ENCODE data around the gene CTSK. TPM values are rescaled to one million over a fixed set of nuclear protein-coding genes. Genes with fewer than 3 reads are reported as not detected.
"Not testable (repeated sequence)": the region's sequence is repeated elsewhere in the genome, so short reads cannot be mapped to it uniquely, and the experiment has no call there.

The CTSK gene
- total RNA-seq, 4 donors from 2014 or later: 42.0 to 87.9 (median 45.5) TPM

GRCh38 chr1:150805899-150806298 is 2.2 kb downstream of the CTSK start:
- Histone ChIP-seq H3K36me3 (peaks cover 0 to 47% (median 0%) of the 10 kb centered on the region in 3 donors), H3K4me1 (peaks cover 0 to 33% (median 0%) of the 10 kb centered on the region in 4 donors), H3K4me3 (no peak overlapping the region), H3K27ac (no peak overlapping the region), H3K27me3 (no peaks in the 10 kb centered on the region), H3K9me3 (no peaks in the 10 kb centered on the region)
- 87 to 88% methylated on average over 4 of the region's 4 CpGs for WGBS, 2 donors
- TF ChIP-seq CTCF (IDR thresholded peaks at IDR 0.05) (no peak), EP300 (IDR thresholded peaks at IDR 0.05) (no peak), POLR2A (IDR thresholded peaks at IDR 0.05) (no peak)
- no peak for DNase-seq (ENCODE audit: low spot score in 2 of 2)

- Histone ChIP-seq H3K36me3 (peaks cover 0 to 39% (median 0%) of the 10 kb centered on the region in 3 donors), H3K4me3 (no peak overlapping the region), H3K27me3 (no peaks in the 10 kb centered on the region), H3K9me3 (no peaks in the 10 kb centered on the region), H3K27ac (no peak overlapping the region), H3K4me1 (peaks cover 0 to 34% (median 0%) of the 10 kb centered on the region in 4 donors)
- WGBS, 2 donors: 75 to 77% methylated on average over 3 of the region's 3 CpGs
- no peak for DNase-seq (ENCODE audit: low spot score in 2 of 2)
- TF ChIP-seq EP300 (IDR thresholded peaks at IDR 0.05) (no peak), CTCF (IDR thresholded peaks at IDR 0.05) (no peak), POLR2A (IDR thresholded peaks at IDR 0.05) (no peak)
Measured at GRCh38 chr1:150804671-150805070, 3.4 kb downstream of the CTSK start.

- WGBS, 2 donors: 64 to 69% methylated on average over 5 of the region's 5 CpGs
- peaks cover 0 to 82% (median 0%) of the 10 kb centered on the region in 3 donors for H3K36me3 ChIP-seq
Measured at GRCh38 chr1:150799089-150799488, 9.0 kb downstream of the CTSK start.

GRCh38 chr1:150798525-150798924 is 9.5 kb downstream of the CTSK start:
- Histone ChIP-seq H3K9me3 (no peaks in the 10 kb centered on the region), H3K27me3 (no peaks in the 10 kb centered on the region), H3K27ac (no peak overlapping the region), H3K36me3 (peaks cover 0 to 77% (median 0%) of the 10 kb centered on the region in 3 donors), H3K4me3 (no peak overlapping the region), H3K4me1 (peaks cover 0 to 3% (median 0%) of the 10 kb centered on the region in 4 donors)
- WGBS, 2 donors: 60 to 73% methylated on average over 4 of the region's 4 CpGs
- no peak for TF ChIP-seq CTCF (IDR thresholded peaks at IDR 0.05)
- TF ChIP-seq EP300 (IDR thresholded peaks at IDR 0.05): no peak
- TF ChIP-seq POLR2A (IDR thresholded peaks at IDR 0.05): no peak
- no peak for DNase-seq (ENCODE audit: low spot score in 2 of 2)

More at GRCh38 chr1:150799089-150799488, 9.0 kb downstream of the CTSK start:
- no peak for DNase-seq (ENCODE audit: low spot score in 2 of 2)
- peaks cover 0 to 3% (median 0%) of the 10 kb centered on the region in 4 donors for H3K4me1 ChIP-seq
- TF ChIP-seq POLR2A (IDR thresholded peaks at IDR 0.05): no peak
- TF ChIP-seq CTCF (IDR thresholded peaks at IDR 0.05): no peak
- no peak for TF ChIP-seq EP300 (IDR thresholded peaks at IDR 0.05)
- H3K9me3 ChIP-seq: no peaks in the 10 kb centered on the region
- H3K27ac ChIP-seq: no peak overlapping the region
- no peak overlapping the region for H3K4me3 ChIP-seq
- no peaks in the 10 kb centered on the region for H3K27me3 ChIP-seq

- WGBS, 2 donors: 82 to 90% methylated on average over 3 of the region's 3 CpGs
- no peak overlapping the region for H3K27ac ChIP-seq
- no peak for DNase-seq (ENCODE audit: low spot score in 2 of 2)
- TF ChIP-seq EP300 (IDR thresholded peaks at IDR 0.05): no peak
- H3K4me3 ChIP-seq: no peak overlapping the region
- H3K9me3 ChIP-seq: no peaks in the 10 kb centered on the region
- peaks cover 0 to 3% (median 0%) of the 10 kb centered on the region in 4 donors for H3K4me1 ChIP-seq
- H3K36me3 ChIP-seq: peaks cover 0 to 57% (median 0%) of the 10 kb centered on the region in 3 donors
- no peaks in the 10 kb centered on the region for H3K27me3 ChIP-seq
Measured at GRCh38 chr1:150796374-150796773, 11.7 kb downstream of the CTSK start.

- not testable (repeated sequence) for H3K27ac ChIP-seq
Measured at GRCh38 chr1:150793778-150794177, 14.3 kb downstream of the CTSK start.

More at GRCh38 chr1:150793778-150794177, 14.3 kb downstream of the CTSK start:
- DNase-seq (ENCODE audit: low spot score in 2 of 2); H3K4me3 ChIP-seq; H3K4me1 ChIP-seq; H3K9me3 ChIP-seq; H3K27me3 ChIP-seq: not testable (repeated sequence)
- peaks cover 0 to 41% (median 0%) of the 10 kb centered on the region in 3 donors for H3K36me3 ChIP-seq
- 96 to 97% methylated on average over 3 of the region's 3 CpGs for WGBS, 2 donors

All from tibial nerve (tissue), 4 donors.